Measurements from ENCODE around the gene CDC42EP4. TPM values are rescaled to one million over a fixed set of nuclear protein-coding genes. Genes with fewer than 3 reads are reported as not detected.

The CDC42EP4 gene
- total and polyA plus RNA-seq, 2 donors from 2014 or later, result 26.2 to 76.9 TPM

DNA sequence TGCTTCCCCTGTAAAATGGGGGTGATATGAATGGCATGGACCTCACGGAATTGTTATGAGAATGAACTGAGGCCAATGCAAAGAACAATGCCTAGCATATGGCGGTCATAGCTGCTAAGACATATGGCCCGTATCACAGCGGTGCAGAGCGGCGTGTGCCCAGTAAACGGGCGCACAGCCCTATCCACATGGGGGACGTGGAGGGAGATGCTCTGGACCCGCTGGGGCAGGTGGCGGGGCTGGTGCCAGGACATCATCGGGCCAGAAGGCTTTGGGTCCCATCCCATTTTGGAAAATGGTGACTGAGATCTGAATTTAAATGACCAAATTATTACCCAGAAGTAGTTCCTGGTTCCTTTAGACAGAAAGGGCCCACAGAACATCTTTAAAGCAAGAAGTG lies 31.6 kb downstream of the CDC42EP4 start:
- H3K4me1 ChIP-seq (ENCODE audit: control insufficient read depth in 2 of 3, insufficient read depth in 2 of 3, low read depth in 1 of 3, low read length in 3 of 3), result peaks cover 0 to 17% (median 0%) of the 10 kb centered on the region in 3 donors
- TF ChIP-seq, protein P1, sequence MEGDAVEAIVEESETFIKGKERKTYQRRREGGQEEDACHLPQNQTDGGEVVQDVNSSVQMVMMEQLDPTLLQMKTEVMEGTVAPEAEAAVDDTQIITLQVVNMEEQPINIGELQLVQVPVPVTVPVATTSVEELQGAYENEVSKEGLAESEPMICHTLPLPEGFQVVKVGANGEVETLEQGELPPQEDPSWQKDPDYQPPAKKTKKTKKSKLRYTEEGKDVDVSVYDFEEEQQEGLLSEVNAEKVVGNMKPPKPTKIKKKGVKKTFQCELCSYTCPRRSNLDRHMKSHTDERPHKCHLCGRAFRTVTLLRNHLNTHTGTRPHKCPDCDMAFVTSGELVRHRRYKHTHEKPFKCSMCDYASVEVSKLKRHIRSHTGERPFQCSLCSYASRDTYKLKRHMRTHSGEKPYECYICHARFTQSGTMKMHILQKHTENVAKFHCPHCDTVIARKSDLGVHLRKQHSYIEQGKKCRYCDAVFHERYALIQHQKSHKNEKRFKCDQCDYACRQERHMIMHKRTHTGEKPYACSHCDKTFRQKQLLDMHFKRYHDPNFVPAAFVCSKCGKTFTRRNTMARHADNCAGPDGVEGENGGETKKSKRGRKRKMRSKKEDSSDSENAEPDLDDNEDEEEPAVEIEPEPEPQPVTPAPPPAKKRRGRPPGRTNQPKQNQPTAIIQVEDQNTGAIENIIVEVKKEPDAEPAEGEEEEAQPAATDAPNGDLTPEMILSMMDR (IDR thresholded peaks at IDR 0.05; ENCODE audit: borderline replicate concordance, extremely low read depth, insufficient read depth), result no peak
- H3K27ac ChIP-seq (ENCODE audit: low read depth in 2 of 2, low read length in 2 of 2), result no peak overlapping the region
- H3K9me3 ChIP-seq (ENCODE audit: control insufficient read depth in 2 of 3, insufficient read depth in 1 of 3, low read length in 3 of 3), result no peaks in the 10 kb centered on the region
- intact Hi-C loops (cut with DNase I), result no loop called here
- H3K36me3 ChIP-seq (ENCODE audit: control insufficient read depth in 2 of 3, insufficient read depth in 3 of 3, low read length in 3 of 3), result no peaks in the 10 kb centered on the region
- no peak overlapping the region for H3K4me3 ChIP-seq (ENCODE audit: low read length in 3 of 3)
- DNase-seq (no peak), FAIRE-seq (no peak)
- H3K9ac ChIP-seq (ENCODE audit: low read length in 3 of 3), result no peak overlapping the region
- H3K27me3 ChIP-seq (ENCODE audit: control insufficient read depth, insufficient read depth, low read length), result no peaks in the 10 kb centered on the region

DNA sequence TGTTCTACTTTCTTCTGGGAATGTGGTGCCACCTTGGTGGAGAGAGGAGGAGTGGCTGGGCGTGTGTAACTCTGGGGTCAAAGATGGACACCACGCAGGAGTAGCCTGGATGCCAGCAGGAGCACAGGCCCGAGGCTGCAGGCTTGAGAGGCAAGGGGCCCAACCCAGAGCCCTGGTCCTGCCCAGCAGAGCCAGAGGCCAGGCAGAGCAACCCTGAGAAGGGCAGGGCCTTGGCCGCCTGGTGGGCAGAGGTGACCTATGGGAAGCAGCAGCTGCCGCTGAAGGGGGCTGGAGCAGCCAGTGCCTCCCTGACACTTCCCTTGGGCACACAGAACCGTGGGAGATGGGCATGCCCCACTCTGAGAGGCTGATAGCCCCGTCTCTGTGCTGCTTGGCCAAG lies 32.1 kb downstream of the CDC42EP4 start:
- Histone ChIP-seq H3K4me3 (ENCODE audit: low read length in 3 of 3) (no peak overlapping the region), H3K27ac (ENCODE audit: low read depth in 2 of 2, low read length in 2 of 2) (no peak overlapping the region), H3K9me3 (ENCODE audit: control insufficient read depth in 2 of 3, insufficient read depth in 1 of 3, low read length in 3 of 3) (no peaks in the 10 kb centered on the region), H3K27me3 (ENCODE audit: control insufficient read depth, insufficient read depth, low read length) (no peaks in the 10 kb centered on the region), H3K36me3 (ENCODE audit: control insufficient read depth in 2 of 3, insufficient read depth in 3 of 3, low read length in 3 of 3) (no peaks in the 10 kb centered on the region), H3K4me1 (ENCODE audit: control insufficient read depth in 2 of 3, insufficient read depth in 2 of 3, low read depth in 1 of 3, low read length in 3 of 3) (peaks cover 0 to 14% (median 0%) of the 10 kb centered on the region in 3 donors), H3K9ac (ENCODE audit: low read length in 3 of 3) (no peak overlapping the region)
- intact Hi-C loops (cut with DNase I), result no loop called here
- TF ChIP-seq, protein P1 (IDR thresholded peaks at IDR 0.05; ENCODE audit: borderline replicate concordance, extremely low read depth, insufficient read depth), result no peak
- no peak for DNase-seq
- FAIRE-seq, result no peak

DNA sequence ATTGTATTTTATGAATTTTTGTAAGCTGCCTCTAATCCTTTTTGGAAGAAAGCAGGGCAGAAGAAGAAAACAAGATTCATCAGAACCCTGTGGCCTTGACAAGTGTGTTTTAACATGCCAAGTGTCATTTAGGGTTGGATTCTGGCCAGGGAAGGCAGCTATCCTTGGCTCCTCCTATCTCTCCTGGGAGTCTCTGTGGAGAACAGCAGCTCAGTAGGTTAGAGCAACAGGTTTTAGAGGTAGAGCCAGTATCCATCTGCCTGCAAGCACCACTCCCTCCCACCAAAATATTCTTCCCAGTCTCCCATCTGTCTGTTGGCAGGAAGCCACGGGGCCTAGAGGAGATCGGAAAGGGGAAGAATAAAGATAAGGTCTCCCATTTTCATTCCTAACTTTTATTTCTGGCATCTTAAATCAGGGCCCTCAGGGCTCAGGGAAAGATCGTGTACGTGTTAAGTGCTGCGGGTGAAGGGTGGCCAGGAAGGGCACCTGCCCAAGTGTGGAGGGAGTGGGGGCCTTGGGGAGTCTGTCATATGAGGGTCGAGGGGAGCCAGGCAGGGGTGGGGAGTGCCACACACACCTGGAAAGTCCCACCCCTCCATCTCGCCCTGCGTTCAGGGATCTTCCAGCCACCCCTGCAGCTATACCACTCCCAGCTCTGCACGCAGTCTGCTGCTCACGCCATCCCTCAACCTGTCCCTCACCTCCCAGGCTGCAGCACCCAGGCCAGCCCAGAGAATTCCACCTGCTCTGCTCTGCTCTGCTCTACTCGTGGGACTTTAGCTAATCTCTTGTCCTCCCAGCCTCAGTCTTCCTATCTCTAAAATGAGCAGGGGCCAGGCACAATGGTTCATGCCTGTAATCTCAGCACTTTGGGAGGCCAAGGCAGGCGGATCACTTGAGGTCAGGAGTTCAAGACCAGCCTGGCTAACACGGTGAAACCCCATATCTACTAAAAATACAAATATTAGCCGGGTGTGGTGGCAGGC lies 33.0 kb downstream of the CDC42EP4 start:
- Histone ChIP-seq H3K27ac (ENCODE audit: low read depth in 2 of 2, low read length in 2 of 2) (no peak overlapping the region), H3K4me1 (ENCODE audit: control insufficient read depth in 2 of 3, insufficient read depth in 2 of 3, low read depth in 1 of 3, low read length in 3 of 3) (peaks cover 0 to 14% (median 0%) of the 10 kb centered on the region in 3 donors), H3K4me3 (ENCODE audit: low read length in 3 of 3) (no peak overlapping the region), H3K36me3 (ENCODE audit: control insufficient read depth in 2 of 3, insufficient read depth in 3 of 3, low read length in 3 of 3) (no peaks in the 10 kb centered on the region), H3K9me3 (ENCODE audit: control insufficient read depth in 2 of 3, insufficient read depth in 1 of 3, low read length in 3 of 3) (no peaks in the 10 kb centered on the region), H3K27me3 (ENCODE audit: control insufficient read depth, insufficient read depth, low read length) (no peaks in the 10 kb centered on the region), H3K9ac (ENCODE audit: low read length in 3 of 3) (no peak overlapping the region)
- DNase-seq, result peak in 3 of 5 donors; percentile 36 to 64 (median 53)
- intact Hi-C loops (cut with DNase I), result no loop called here
- no peak for FAIRE-seq
- TF ChIP-seq, protein P1 (IDR thresholded peaks at IDR 0.05; ENCODE audit: borderline replicate concordance, extremely low read depth, insufficient read depth), result no peak
